Keratinocyte (primary cell): ENCODE results near the gene GPBAR1. TPM values are rescaled to one million over a fixed set of nuclear protein-coding genes. Genes with fewer than 3 reads are reported as not detected.

ENCODE experiments used
- DNase-seq: peaks from one replicate; pipeline ENCODE4 v3.0.0-alpha.2; 2011; ENCODE audit warnings: low read depth, missing footprints, low spot score
- FAIRE-seq: peaks from 2 replicates; lab custom pipeline; 2011; peaks lifted over from hg19 to GRCh38; lab: Jason Lieb, UNC
- H2AFZ ChIP-seq: 2 replicates; pipeline ENCODE4 v1.6.0; 2012; ENCODE audit warnings: low read length, control low read depth, inconsistent platforms; ENCODE audit not compliant: control insufficient read depth
- H3K27ac ChIP-seq: 2 replicates; pipeline ENCODE4 v1.5.1; 2011; ENCODE audit warnings: low read length; ENCODE audit not compliant: control insufficient read depth, insufficient read depth
- H3K27me3 ChIP-seq: 3 replicates; pipeline ENCODE4 v1.6.0; 2011; ENCODE audit warnings: low read length; ENCODE audit not compliant: control insufficient read depth, insufficient read depth; ENCODE audit errors: extremely low read depth
- H3K36me3 ChIP-seq, 2 experiments: 2 replicates in 1 of 2; 3 replicates in 1 of 2; pipeline ENCODE4 v1.5.1; 2011; ENCODE audit warnings: low read length in 2 of 2, mild to moderate bottlenecking in 1 of 2; ENCODE audit not compliant: control insufficient read depth in 2 of 2, insufficient read depth in 2 of 2; ENCODE audit errors: extremely low read depth in 1 of 2
- H3K4me1 ChIP-seq: 3 replicates; pipeline ENCODE4 v1.5.1; 2011; ENCODE audit warnings: low read length; ENCODE audit not compliant: control insufficient read depth, insufficient read depth; ENCODE audit errors: extremely low read depth
- H3K4me2 ChIP-seq: 3 replicates; pipeline ENCODE4 v1.6.0; 2011; ENCODE audit warnings: low read depth, low read length; ENCODE audit not compliant: control insufficient read depth, insufficient read depth; ENCODE audit errors: extremely low read depth
- H3K4me3 ChIP-seq, 3 experiments: fragments of 200-600 bp in 1 of 3; sonication (generic) in 1 of 3; 2 replicates in 2 of 3; 3 replicates in 1 of 3; pipeline ENCODE4 v1.5.1; 2011 to 2016; ENCODE audit warnings: low read length in 3 of 3, mild to moderate bottlenecking in 3 of 3, control low read depth in 2 of 3, inconsistent platforms in 1 of 3, low read depth in 1 of 3, mixed read lengths in 1 of 3, mixed run types in 1 of 3, moderate library complexity in 1 of 3; ENCODE audit not compliant: control insufficient read depth in 2 of 3, insufficient read depth in 2 of 3; ENCODE audit errors: extremely low read depth in 1 of 3
- H3K79me2 ChIP-seq: 2 replicates; pipeline ENCODE4 v1.6.0; 2012; ENCODE audit warnings: low read length; ENCODE audit not compliant: control insufficient read depth, insufficient read depth
- H3K9ac ChIP-seq: 3 replicates; pipeline ENCODE4 v1.6.0; 2011; ENCODE audit warnings: low read length; ENCODE audit not compliant: control insufficient read depth, insufficient read depth; ENCODE audit errors: extremely low read depth
- H3K9me1 ChIP-seq: 3 replicates; pipeline ENCODE4 v1.6.0; 2011; ENCODE audit warnings: low read length; ENCODE audit not compliant: control insufficient read depth, insufficient read depth; ENCODE audit errors: extremely low read depth
- H3K9me3 ChIP-seq: 2 replicates; pipeline ENCODE4 v1.5.1; 2012; ENCODE audit warnings: low read depth, low read length; ENCODE audit not compliant: control insufficient read depth
- H4K20me1 ChIP-seq: 3 replicates; pipeline ENCODE4 v1.6.0; 2011; ENCODE audit warnings: low read length; ENCODE audit not compliant: control insufficient read depth, insufficient read depth; ENCODE audit errors: extremely low read depth
- CTCF ChIP-seq, 3 experiments: IDR thresholded peaks in 1 of 3; conservative IDR thresholded peaks in 1 of 3; optimal IDR thresholded peaks in 1 of 3; 2 replicates in 2 of 3; 3 replicates in 1 of 3; pipeline versions ENCODE3 to v1.5.1; 2011; ENCODE audit warnings: low read length in 3 of 3, mild to moderate bottlenecking in 3 of 3, moderate library complexity in 2 of 3, control low read depth in 1 of 3, inconsistent platforms in 1 of 3; ENCODE audit not compliant: insufficient read depth in 2 of 3; ENCODE audit errors: extremely low read depth in 1 of 3
- EZH2 ChIP-seq: IDR thresholded peaks from one replicate; pipeline ENCODE4 v1.6.1; 2012; ENCODE audit warnings: inconsistent platforms, mild to moderate bottlenecking, low read length, moderate library complexity
- dilution Hi-C: fragments of 300-500 bp; cut with MboI; formaldehyde crosslinking; loops from one replicate; pipeline ENCODE4 v1.7.0; 2020; ENCODE audit warnings: low sequenced_read_pairs; ENCODE audit not compliant: extremely low pct_ligation_motif_present
- polyA plus RNA-seq, 5 experiments: library from polyadenylated mRNA; depleted of rRNA in 3 of 5; stranded (reverse) in 3 of 5; stranded (forward) in 1 of 5; unstranded in 1 of 5; fragments of >200 nt; gene quantifications; 1 replicate in 1 of 5; 2 replicates in 3 of 5; 3 replicates in 1 of 5; pipeline versions ENCODE4 v1.2.1 to v1.2.3, GENCODE V29; 2011 to 2012; ENCODE audit warnings: missing spikeins in 2 of 5, low read depth in 1 of 5, low replicate concordance in 1 of 5

The GPBAR1 gene
- polyA plus RNA-seq, 1 donor (not counting 4 experiments of a cell fraction or from before 2014, with no cell fraction given), result 0.12 TPM

- no peaks in the 10 kb centered on the region for H3K27me3 ChIP-seq
- H3K4me2 ChIP-seq, result peak overlapping the region; percentile 52
- H3K9ac ChIP-seq, result peak overlapping the region; percentile 69
- TF ChIP-seq CTCF (optimal IDR thresholded peaks at IDR 0.05 in 1 of 3, IDR thresholded peaks at IDR 0.05 in 1 of 3, conservative IDR thresholded peaks at IDR 0.05 in 1 of 3; ENCODE audit: extremely low read depth in 1 of 3, insufficient read depth in 2 of 3, low read length in 3 of 3), result no peak
- TF ChIP-seq EZH2, result no peak
- no peak overlapping the region for H3K4me3 ChIP-seq
- peaks cover 51% of the 10 kb centered on the region for H3K4me1 ChIP-seq
- peaks cover 88% of the 10 kb centered on the region for H3K79me2 ChIP-seq
- no peak overlapping the region for H2AFZ ChIP-seq
- peaks cover 47% of the 10 kb centered on the region for H4K20me1 ChIP-seq
- H3K9me1 ChIP-seq, result no peaks in the 10 kb centered on the region
- H3K9me3 ChIP-seq, result no peaks in the 10 kb centered on the region
- peak; percentile 29 for FAIRE-seq
- peak overlapping the region; percentile 74 for H3K27ac ChIP-seq
- dilution Hi-C loops, result no loop called here
- DNase-seq, result no peak
- peaks cover 48 to 49% of the 10 kb centered on the region in 2 experiments for H3K36me3 ChIP-seq
Measured at GRCh38 chr2:218282173-218282991, 21.6 kb downstream of the GPBAR1 start.

- dilution Hi-C loops, result no loop called here
- peak overlapping the region in 2 of 3 experiments; percentile 12 to 18 for H3K4me3 ChIP-seq
- H3K9ac ChIP-seq, result peak overlapping the region; percentile 87
- H3K9me3 ChIP-seq, result no peaks in the 10 kb centered on the region
- no peak overlapping the region for H2AFZ ChIP-seq
- H3K27ac ChIP-seq, result peak overlapping the region; percentile 99
- peak overlapping the region; percentile 96 for H3K4me2 ChIP-seq
- FAIRE-seq (peak; percentile 91), DNase-seq (no peak)
- H4K20me1 ChIP-seq, result peaks cover 37% of the 10 kb centered on the region
- no peaks in the 10 kb centered on the region for H3K27me3 ChIP-seq
- no peaks in the 10 kb centered on the region for H3K9me1 ChIP-seq
- TF ChIP-seq EZH2 (no peak), CTCF (optimal IDR thresholded peaks at IDR 0.05 in 1 of 3, IDR thresholded peaks at IDR 0.05 in 1 of 3, conservative IDR thresholded peaks at IDR 0.05 in 1 of 3; ENCODE audit: extremely low read depth in 1 of 3, insufficient read depth in 2 of 3, low read length in 3 of 3) (no peak)
- peaks cover 30 to 37% of the 10 kb centered on the region in 2 experiments for H3K36me3 ChIP-seq
- H3K4me1 ChIP-seq, result peaks cover 66% of the 10 kb centered on the region
- H3K79me2 ChIP-seq, result peaks cover 85% of the 10 kb centered on the region
Measured at GRCh38 chr2:218284106-218284811, 23.4 kb downstream of the GPBAR1 start.
